Measurements from ENCODE around the gene MCF2L2.
"Not testable (repeated sequence)": the region's sequence is repeated elsewhere in the genome, so short reads cannot be mapped to it uniquely, and the experiment has no call there.

MCF2L2 gene

DNA sequence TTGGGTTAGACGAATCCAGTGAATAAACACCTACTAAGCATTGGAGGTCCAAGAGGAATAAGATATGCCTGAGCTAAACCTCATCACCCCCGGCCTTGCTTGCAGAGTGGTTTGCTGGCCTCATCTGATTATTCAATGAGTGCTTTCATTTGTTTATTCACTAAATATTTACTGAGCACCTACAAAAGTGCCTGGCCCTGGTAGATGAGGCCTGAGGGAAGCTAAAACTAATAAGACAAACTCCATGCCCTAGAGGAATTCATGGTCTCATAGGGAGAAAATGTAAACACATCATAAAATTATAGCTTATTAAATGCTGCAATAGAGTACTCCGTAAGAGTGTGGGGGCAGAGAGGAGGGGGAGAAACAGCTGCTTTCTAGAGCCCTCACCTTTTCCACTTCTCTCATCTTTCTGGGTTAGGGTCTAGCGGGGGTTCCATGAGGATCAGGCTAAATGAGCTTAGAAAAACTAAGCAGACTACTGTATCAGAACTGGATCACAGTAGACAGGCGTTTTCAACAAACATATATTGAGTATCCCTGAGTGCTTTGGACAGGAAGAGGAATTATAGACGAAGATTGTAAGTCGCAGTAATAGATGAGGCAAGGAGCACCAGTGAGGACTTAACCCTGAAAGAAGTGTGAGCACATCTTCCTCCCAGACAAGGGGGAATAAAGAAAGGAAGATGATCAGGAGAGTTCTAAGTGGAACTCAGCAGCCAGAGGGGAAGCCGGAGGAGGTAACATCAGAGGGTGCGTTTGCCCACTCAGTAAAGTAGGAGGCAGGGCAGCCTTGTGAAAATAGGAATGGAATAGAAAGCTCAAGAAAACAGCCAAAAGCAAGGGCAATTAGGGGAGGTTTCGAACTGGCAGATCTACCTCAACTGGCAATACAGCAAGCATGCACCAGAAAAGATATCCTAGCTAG is 234.4 kb downstream of the MCF2L2 start:
- DNase-seq, result no peak

- no peak for DNase-seq
Measured at GRCh38 chr3:183192650-183193300, 235.6 kb downstream of the MCF2L2 start.

DNA sequence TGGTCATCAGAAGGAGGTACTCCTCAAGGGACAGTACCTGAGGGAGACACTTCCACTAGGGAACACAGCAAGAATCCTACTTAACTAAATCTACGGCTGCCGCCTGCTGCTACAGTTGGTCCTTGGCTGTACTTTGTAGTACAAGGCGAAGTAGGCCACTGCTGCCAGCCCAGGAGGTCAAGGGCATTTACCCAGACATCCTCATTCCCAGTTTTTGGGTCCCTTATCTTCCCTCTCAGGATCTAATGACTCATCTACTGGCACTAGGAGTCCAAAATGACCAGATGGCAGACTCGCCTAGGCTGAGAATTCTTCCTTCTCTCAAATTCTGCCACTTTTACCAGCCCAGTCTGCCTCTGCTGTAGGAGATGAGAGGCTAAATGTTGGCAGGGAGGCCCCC is 238.8 kb downstream of the MCF2L2 start:
- DNase-seq, result no peak

GRCh38 chr3:183188895-183189462 is 239.4 kb downstream of the MCF2L2 start:
- no peak for DNase-seq

GRCh38 chr3:183185696-183186095 is 242.7 kb downstream of the MCF2L2 start:
- DNase-seq, result no peak

DNA sequence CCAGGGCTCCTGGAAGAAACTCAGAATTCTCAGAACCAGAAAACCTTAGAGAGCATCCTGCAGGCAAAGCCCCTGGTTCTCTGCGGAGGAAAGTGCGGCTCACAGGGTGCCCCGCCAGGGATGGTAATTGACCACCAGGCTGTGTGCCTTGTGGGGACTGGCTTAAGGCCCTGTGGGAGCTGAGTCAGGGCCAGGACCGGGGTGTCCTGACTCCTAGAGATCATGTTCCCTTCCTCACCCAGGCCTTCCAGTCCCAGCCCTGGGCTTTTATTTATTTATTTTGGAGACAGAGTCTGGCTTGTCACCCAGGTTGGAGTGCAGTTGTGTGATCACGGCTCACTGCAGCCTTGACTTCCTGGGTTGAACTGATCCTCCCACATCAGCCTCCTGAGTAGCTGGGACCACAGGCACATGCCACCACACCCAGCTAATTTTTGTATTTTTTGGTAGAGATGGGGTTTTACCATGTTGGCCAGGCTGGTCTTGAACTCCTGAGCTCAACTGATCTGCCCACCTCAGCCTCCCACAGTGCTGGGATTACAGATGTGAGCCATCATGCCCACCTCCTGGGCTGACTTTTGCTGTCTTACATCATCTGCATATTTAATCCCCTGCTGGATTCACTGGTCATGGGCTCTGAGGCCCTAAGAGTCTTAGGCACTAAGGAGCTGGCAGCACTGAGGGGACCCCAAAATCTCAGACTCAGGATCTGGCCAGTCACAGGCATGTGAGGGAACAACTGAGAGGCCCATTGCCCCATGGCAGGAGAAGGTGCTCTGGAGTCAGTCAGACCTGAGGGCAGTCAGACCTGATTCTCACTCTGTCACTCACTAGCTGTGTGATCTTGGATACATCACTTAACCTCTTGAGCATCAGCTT is 245.4 kb downstream of the MCF2L2 start:
- DNase-seq, result no peak

DNA sequence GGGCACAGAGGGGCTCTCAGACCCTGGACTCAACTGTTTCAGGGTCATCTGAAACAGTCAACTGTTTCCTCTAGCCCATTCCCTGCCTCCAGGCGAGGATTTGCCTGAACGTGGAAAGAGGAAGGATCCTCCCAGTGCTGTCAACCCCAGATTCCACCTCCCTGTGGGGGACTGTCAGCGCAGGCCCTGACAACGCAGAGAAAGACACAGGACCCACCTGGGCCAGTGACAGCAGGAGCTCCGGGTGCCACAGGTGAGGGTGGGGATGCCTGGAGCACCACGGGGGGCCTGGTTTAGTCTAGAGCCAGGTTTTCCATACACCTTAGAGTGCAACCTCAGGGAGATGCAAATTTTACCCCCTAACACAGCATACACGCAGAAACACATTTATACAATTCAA is 246.3 kb downstream of the MCF2L2 start:
- no peak for DNase-seq

- DNase-seq, result no peak
Measured at GRCh38 chr3:183181606-183182005, 246.8 kb downstream of the MCF2L2 start.

DNA sequence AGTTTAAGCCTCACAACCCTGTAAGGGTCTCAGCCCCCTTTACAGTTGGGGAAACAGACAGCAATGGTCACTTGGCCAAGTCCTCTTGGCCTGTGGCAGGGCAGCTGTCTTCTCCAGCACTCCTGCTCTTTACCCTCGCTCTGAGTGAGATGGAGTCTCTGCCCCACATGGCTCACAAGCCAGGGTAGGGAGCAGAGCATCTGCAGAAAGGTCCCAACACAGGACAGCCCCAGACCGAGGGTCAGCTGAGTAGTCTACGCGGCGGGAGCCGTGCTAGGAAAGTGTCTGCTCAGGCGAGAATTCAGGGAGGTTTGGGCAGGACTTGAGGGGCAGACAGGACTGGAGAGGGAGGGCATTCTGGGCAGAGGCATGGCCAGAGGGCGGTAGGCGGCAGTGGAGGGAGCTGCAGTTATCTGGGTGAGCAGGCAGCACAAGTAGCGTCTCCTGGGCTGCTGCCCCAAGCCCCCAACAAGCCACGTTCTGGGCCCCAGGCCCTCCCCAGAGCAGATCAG is 247.6 kb downstream of the MCF2L2 start:
- DNase-seq, result no peak

DNA sequence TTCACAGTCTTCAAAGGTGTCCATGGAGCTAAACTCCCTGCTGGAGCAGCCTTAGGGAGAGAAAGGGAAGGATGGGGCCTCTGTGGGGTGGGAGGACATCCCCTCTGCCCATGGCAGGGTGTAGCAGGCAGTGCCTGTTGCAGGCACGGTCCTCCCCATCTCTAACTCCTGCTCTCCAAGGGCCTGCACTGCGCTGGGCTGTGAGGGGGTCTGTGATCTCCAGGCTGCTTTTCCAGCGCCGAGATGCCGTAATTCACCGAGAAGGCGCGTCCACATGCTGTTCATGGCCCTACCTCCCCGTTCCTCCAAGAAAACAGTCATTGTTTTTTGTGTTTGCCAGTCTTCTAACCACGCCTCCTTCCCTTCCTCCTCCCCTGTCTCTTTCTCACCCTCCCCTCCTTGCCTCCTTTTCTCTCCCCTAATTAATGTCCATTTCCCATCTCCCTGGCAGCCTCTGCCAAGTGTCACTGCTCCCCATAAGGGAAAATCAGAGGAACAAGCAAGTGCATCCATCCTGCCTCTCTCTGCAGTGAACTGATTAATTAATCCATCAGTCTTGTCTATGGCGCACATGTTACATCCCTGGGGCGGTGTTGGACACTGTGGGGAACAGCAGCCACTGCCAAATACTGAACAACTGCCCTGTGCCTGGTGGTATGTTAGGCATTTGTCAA is 248.2 kb downstream of the MCF2L2 start:
- no peak for DNase-seq

DNA sequence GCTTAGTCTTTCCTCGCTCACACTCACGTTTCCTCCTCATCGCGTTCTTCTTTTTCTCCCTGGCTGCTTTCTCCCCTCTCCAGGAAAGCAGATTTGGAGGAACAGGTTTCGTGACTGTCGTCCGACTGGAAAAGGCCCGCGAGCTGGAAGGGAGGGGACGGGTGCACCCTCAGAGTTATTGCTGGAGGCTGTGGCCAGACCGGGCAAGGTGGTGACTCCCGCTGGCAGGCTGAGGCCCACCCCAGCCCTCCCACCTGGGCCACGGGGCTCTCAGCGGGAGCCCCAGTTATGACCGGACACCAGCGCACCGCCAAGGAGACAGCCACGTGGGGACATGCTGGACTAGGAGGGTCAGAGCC is 248.9 kb downstream of the MCF2L2 start:
- DNase-seq, result not testable (repeated sequence)

GRCh38 chr3:183178833-183179549 is 249.4 kb downstream of the MCF2L2 start:
- DNase-seq, result no peak

- DNase-seq, result no peak
Measured at GRCh38 chr3:183178512-183178832, 249.9 kb downstream of the MCF2L2 start.

DNA sequence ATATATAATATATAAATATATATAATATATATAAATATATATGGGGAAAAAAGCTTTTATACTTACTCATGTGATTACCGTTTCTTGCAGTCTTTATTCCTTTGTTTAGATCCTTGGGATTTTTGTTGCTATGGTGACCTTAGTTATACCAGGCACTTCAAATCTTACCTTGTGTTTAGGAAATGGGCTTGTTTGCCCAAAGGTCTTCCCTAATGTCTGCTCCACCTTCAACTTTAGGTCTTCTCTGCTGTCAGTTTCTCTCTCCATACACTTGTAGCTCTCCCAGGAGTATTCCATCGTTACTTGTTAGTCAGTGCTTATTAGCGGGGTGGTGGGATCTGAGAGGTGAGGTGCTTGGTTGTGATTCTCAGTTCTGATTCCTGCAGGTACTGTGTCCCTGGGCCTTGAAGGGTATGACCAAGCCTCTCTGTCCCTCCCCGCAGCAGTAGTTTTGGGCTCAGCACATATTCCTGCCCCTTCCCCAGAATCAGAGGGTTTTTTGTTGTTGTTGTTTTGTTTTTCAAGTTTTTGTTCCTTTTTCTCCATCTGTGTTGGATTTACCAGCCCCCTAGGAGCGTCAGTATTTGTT is 256.3 kb downstream of the MCF2L2 start:
- DNase-seq, result no peak

DNA sequence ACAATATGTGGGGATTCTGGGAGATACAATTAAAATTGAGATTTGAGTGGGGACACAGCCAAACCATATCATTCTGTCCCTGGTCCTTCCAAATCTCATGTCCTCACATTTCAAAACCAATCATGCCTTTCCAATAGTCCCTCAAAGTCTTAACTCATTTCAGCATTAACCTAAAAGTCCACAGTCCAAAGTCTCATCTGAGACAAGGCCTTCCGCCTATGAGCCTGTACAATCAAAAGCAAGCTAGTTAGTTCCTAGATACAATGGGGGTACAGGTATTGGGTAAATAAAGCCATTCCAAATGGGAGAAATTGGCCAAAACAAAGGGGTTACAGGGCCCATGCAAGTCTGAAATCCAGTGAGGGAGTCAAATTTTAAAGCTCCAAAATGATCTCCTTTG is 260.4 kb downstream of the MCF2L2 start:
- DNase-seq, result not testable (repeated sequence)

DNA sequence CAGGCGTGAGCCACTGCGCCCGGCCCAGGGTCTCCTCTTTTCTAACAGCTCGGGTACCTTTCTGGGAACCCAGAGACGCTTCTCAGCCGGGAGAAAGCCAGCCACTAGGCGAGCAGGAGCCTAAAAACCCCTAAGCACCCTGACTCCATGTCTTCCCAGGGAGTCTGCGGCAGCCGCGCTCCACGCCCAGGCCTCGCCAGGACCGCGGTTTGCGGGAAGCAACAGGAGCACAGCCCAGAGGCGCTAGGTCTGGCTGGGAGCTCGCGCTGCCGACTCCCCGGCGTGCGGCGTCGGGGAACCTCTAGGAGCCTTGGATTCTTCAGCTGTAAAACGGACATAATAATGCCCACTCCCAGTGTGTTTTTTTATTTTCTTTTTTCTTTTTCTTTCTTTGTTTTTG is 264.9 kb downstream of the MCF2L2 start:
- DNase-seq, result no peak

GRCh38 chr3:183161552-183162336 is 266.7 kb downstream of the MCF2L2 start:
- DNase-seq, result no peak

DNA sequence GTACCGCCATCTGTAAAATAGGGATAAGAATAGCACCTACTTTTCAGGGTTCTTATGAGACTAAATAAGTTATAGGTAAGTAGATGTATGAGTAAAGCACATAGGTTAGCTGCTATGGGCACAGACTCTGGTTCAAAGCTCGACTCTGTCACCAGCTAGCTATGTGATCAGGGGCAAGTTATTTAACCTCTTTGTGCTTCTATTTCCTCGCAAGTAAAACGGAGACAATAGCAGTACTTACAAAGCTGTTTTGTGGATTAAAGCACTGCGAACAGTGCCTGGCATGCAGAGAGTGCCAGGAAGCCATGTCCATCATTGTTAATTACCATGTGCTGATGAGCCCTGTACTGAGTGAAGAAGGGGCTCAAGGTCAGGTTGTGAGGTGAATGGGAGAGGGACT is 267.8 kb downstream of the MCF2L2 start:
- DNase-seq, result no peak

DNA sequence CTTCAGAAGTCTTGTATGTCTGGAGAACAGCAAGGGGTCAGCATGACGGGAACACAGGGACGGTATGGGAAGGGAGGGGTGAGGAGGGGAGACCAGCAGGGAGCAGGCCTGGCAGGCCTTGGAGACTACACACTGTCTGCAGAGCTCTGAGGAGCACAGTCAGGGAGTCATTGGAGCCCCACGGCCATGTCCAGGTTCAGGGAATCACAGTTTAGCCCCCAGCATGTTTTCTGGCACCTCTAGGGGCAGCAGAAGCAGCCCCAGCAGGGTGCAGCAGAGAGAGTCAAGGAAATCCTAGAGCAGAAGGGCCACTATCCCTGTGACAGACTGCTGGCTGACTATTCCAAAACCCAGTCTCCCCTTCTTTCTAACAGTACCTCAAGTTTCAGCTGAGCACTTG is 269.1 kb downstream of the MCF2L2 start:
- no peak for DNase-seq

- DNase-seq, result no peak
Measured at GRCh38 chr3:183158551-183159006, 269.8 kb downstream of the MCF2L2 start.

Measured in NCI-H1048 (cell line).